KOPT-K1 (cell line): ENCODE measurements around the gene SERPINA1.
"Not testable (repeated sequence)": the region's sequence is repeated elsewhere in the genome, so short reads cannot be mapped to it uniquely, and the experiment has no call there.

Experiments
- H3K27ac ChIP-seq: fragments of 200-600 bp; sonication (generic); 2 replicates; pipeline ENCODE4 v1.5.1; 2016; ENCODE audit warnings: antibody characterized with exemption, mild to moderate bottlenecking, low read depth, low read length; ENCODE audit not compliant: poor library complexity, severe bottlenecking
- H3K36me3 ChIP-seq: fragments of 200-600 bp; sonication (generic); 2 replicates; pipeline ENCODE4 v1.5.1; 2017; ENCODE audit warnings: antibody characterized with exemption, mild to moderate bottlenecking, low read length, moderate library complexity; ENCODE audit not compliant: insufficient read depth
- H3K9me3 ChIP-seq: fragments of 200-600 bp; sonication (generic); 2 replicates; pipeline ENCODE4 v1.5.1; 2017; ENCODE audit warnings: antibody characterized with exemption, low read length, mild to moderate bottlenecking; ENCODE audit not compliant: insufficient read depth, poor library complexity, severe bottlenecking

SERPINA1 gene

DNA sequence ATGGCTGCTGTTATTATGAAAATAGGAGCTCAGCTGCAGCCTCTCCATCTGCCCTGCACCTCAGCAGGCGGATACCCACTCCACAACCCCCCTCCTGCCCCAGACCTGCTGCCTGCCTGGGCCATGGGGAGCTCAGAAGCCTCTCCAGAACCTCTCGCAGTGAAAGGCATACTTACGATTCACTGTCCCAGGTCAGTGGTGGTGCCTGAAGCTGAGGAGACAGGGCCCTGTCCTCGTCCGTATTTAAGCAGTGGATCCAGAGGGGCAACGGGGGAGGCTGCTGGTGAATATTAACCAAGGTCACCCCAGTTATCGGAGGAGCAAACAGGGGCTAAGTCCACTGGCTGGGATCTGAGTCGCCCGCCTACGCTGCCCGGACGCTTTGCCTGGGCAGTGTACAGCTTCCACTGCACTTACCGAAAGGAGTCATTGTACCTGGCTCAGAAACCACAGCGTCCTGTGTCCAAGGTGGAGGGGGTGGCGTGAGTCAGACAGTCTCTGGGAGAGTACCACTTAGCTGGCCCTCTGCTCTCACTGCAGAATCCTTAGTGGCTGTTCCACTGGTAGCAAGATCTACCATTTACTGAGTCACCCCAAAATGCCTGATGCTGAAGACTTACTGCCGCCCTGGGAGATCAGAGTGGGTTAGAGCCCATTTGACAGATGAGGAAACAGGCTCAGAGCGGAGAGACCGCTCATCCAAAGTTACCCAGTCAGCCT lies at the start of gene SERPINA1:
Gene SERPINA1 (minus strand): TSS at position 219 of the 720 bp plus-strand sequence. CDS start 5,365 bp downstream, outside the sequence.
- no peak within 1 kb of the TSS for H3K27ac ChIP-seq
- no peaks in the 10 kb centered on the region for H3K36me3 ChIP-seq
- H3K9me3 ChIP-seq = no peaks in the 10 kb centered on the region

- Histone ChIP-seq H3K27ac (no peak overlapping the region), H3K9me3 (no peaks in the 10 kb centered on the region), H3K36me3 (no peaks in the 10 kb centered on the region)
Observed at GRCh38 chr14:94428610-94429009, 40.2 kb upstream of the SERPINA1 start.

DNA sequence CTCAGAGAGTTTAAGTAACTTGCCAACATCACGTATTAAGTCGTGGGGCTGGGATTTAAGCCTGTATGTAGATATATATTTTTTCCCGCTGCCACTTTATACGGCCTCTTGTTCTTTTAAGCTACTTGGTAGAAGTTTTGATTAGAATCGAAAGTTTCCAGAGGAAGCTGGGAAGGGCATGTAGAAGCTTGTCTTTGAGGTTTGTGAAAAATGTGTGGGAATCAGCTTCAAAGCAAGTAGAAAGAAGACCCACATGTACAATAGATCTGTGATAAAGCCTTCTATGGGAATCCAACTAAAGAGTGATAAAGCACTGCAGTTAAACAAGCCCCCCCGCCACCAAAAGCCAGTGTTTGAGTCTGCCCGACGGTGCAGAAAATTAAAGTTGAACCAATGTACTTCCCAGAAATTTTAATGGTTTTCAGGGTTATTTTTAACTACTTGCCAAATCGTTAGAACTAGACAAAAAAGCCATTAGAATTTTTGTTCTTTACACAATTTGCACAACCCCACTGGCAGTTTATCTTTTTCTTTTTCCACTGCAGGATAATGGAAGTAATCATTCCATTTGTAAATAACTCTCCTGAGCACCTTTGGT lies 38.7 kb upstream of the SERPINA1 start:
- no peaks in the 10 kb centered on the region for H3K36me3 ChIP-seq
- H3K9me3 ChIP-seq = no peaks in the 10 kb centered on the region
- H3K27ac ChIP-seq = no peak overlapping the region

- H3K27ac ChIP-seq = no peak overlapping the region
Observed at GRCh38 chr14:94426526-94426925, 38.1 kb upstream of the SERPINA1 start.

GRCh38 chr14:94424371-94424770 lies 36.0 kb upstream of the SERPINA1 start:
- H3K27ac ChIP-seq = no peak overlapping the region
- no peaks in the 10 kb centered on the region for H3K36me3 ChIP-seq
- H3K9me3 ChIP-seq = no peaks in the 10 kb centered on the region

More at GRCh38 chr14:94426526-94426925, 38.1 kb upstream of the SERPINA1 start:
- no peaks in the 10 kb centered on the region for H3K9me3 ChIP-seq
- H3K36me3 ChIP-seq = no peaks in the 10 kb centered on the region

DNA sequence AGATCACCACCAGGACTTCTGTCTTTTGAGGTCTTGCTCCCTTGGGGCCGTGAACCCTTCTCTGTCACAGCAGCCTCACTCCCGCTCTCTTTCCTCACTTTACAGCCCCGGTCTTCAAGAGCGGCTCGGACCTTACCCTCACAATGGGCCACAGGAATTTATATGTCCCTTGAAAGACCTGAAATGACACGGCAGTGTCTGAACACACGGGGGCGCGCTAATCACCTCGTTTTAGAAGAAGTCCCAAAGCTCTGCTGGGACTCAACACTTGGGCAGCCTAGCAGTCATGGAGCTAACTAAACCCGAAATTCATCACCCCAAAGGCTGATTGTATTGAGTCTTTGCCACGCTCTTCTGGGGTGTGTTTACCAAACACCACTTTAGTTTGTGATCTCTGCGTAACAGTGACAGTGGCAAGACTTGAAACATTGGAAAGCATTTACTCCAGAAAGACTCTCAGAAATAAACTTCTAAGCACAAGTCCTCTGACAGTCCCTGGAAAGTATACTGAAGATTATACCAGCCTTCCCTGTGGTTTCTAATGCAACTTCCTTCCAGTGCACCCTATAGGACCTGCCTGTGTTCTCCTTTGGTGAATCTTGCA lies 35.2 kb upstream of the SERPINA1 start:
- H3K27ac ChIP-seq = no peak overlapping the region
- H3K36me3 ChIP-seq = no peaks in the 10 kb centered on the region
- H3K9me3 ChIP-seq = no peaks in the 10 kb centered on the region

DNA sequence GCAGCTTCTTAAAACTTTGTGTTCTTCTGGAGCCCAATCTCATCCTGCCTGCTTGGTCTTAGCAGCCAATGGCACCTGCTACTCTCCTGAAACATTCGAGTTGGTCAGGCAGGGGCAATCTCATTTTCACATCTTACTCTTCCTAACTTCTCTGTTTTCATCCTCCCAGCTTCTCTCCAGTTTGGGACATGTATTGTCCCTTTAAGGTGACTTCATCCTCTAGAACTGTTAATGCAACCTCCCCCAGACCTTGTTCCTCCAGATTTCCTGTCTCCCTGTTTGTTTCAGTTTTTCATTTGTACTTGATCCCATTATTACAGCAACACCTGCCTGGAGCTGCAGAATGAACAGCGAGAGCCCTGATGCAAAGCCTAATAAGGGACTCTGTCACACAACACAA lies 32.9 kb upstream of the SERPINA1 start:
- H3K36me3 ChIP-seq = no peaks in the 10 kb centered on the region
- no peaks in the 10 kb centered on the region for H3K9me3 ChIP-seq
- H3K27ac ChIP-seq = no peak overlapping the region

DNA sequence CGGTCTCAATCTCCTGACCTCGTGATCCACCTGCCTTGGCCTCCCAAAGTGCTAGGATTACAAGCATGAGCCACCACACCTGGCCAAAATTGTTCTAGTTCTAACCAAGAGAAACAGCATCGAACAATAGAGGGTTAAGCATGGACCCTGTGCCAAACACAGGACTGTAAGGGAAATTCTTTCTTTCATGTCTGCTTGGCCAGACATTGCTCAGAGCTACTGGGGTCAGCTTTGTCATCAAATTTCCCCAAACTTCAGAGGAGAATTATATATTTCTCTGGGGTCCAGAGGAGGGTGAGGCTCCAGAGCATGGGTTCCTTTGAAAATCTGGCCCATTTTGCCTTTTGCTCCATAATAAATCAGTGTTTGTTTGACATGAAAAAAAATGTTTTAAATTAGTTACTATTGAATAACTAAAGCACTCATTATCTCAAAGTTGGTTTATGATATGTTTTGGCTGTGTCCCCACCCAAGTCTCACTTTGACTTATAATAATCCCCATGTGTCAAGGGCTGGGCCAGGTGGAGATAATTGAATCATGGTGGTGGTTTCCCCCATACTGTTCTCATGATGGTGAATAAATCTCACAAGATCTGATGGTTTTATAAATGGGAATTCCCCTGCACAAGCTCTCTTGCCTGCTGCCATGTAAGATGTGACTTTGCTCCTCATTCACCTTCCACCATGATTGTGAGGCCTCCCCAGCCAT lies 29.2 kb upstream of the SERPINA1 start:
- H3K36me3 ChIP-seq, H3K9me3 ChIP-seq, H3K27ac ChIP-seq: not testable (repeated sequence)

DNA sequence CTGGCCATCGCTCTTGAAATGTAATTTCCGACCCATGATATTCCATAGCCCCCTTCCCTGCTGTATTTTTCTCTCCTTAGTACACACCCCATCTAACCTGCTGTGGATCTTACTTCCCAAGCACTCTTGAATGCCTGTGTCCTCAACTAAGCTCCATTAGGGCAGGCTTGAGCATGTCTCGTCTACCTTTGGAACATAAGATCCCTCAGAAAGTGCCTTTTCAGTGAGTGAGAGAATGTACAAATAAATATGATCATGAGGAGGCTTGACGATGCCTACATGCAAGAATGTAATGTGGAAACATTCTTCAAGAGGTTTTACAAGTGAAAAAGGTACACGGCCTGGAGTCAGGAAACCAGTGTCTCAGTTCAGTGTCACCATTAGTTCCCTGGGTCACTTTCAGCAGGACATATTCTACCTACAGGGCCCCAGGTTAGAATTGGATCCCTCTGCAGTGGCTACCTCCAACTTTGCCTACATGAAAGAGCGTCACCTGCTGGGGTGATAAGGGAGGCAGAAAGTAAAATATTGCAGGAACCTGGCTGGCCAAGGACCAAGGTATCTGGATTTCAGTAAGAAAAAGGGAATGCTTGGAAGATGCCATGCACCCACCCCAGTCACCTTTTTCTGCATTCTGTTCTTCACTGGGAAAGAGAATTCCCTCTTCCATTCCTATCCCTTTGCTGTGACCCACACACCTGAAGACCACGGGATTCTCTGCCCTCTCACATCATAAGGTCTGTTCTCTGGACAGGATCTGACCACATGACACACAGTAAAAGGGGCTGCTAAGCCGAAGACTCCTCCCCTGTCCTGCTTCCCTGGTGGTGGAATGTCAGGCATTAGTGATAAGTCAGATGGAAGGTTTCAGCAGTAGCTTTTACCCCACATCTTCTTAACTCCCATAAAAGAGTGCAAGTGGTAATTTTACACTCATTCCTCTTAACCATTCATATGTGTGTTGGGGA lies 24.6 kb upstream of the SERPINA1 start:
- Histone ChIP-seq H3K27ac (no peak overlapping the region), H3K36me3 (no peaks in the 10 kb centered on the region), H3K9me3 (no peaks in the 10 kb centered on the region)

GRCh38 chr14:94411638-94412037 lies 23.2 kb upstream of the SERPINA1 start:
- Histone ChIP-seq H3K27ac (no peak overlapping the region), H3K9me3 (no peaks in the 10 kb centered on the region)

DNA sequence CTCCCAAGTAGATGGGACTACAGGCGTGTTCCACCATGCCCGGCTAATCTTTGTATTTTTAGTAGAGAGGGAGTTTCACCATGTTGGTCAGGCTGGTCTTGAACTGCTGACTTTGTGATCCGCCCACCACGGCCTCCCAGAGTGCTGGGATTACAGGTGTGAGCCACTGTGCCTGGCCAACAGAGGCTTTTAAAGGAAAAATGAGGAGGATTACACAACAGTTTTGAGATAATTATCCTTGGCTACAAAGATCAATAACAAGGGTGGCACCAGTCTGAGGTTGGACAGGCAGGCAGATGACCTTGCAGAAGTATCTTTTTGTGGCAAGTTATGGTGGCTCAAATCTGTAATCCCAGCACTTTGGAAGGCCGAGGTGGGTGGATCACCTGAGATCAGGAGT lies 21.0 kb upstream of the SERPINA1 start:
- H3K9me3 ChIP-seq, H3K36me3 ChIP-seq, H3K27ac ChIP-seq: not testable (repeated sequence)

More at GRCh38 chr14:94411638-94412037, 23.2 kb upstream of the SERPINA1 start:
- H3K36me3 ChIP-seq = no peaks in the 10 kb centered on the region

DNA sequence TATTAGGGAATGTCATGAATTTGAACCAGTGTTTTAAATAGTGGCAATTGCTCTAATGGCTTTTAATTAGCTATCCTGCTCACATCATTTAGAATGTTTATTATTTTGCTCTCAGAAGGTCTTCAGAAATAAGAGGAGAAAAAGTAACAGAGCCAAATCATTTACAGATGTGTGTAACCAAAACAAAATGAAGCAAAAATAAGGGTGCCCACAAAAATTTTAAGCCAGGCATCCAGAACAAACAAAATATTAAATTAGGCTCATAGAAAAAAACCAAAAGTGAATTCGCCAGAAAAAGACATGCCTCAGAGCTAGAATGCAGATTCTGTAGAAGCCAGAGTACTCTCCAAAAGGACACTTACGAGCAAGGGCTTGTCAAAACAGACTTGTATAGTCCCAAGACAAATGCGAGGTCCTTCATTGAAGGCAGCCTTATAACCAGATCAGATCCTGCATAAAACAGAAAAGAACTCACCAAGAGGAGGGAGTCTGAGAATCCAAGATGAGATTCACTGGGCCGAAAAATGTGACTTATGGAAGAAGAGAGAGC lies 20.2 kb upstream of the SERPINA1 start:
- Histone ChIP-seq H3K27ac (no peak overlapping the region), H3K36me3 (no peaks in the 10 kb centered on the region), H3K9me3 (no peaks in the 10 kb centered on the region)

DNA sequence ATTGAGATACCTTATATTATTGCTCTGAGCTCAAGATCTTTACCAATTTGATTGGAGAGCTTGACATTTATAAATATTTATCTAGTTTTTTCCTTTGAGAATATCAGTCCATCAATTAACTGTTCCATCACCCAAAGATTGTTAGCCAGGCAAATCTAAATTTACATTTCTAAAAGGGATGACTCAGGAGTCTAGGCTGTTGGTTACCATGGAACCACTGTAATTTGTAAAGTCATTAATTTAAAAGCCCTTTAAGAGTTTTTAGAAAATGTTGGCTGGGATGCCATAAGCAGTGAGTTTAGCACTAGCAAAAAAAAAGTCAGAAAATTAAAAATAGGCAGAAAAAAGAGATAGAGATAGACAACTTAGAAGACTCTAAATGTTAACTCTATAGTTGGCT lies 19.5 kb upstream of the SERPINA1 start:
- Histone ChIP-seq H3K27ac (no peak overlapping the region), H3K9me3 (no peaks in the 10 kb centered on the region), H3K36me3 (no peaks in the 10 kb centered on the region)

- no peaks in the 10 kb centered on the region for H3K36me3 ChIP-seq
- H3K9me3 ChIP-seq = no peaks in the 10 kb centered on the region
- H3K27ac ChIP-seq = no peak overlapping the region
Observed at GRCh38 chr14:94406910-94407309, 18.5 kb upstream of the SERPINA1 start.
